Measurements from ENCODE around the gene UHRF1. TPM values are rescaled to one million over a fixed set of nuclear protein-coding genes. Genes with fewer than 3 reads are reported as not detected.

The UHRF1 gene
- total RNA-seq, 1 experiment from 2014 or later, result 109 TPM

- Histone ChIP-seq H3K4me2 (ENCODE audit: low read length) (peak overlapping the region; percentile 42), H3K9ac (ENCODE audit: low read length) (no peak overlapping the region), H4K20me1 (ENCODE audit: insufficient read depth) (no peaks in the 10 kb centered on the region), H3K79me2 (ENCODE audit: insufficient read depth, low read length) (no peaks in the 10 kb centered on the region), H3K9me2 (ENCODE audit: insufficient read depth) (no peaks in the 10 kb centered on the region), H2AFZ (ENCODE audit: low read depth, low read length, poor library complexity, severe bottlenecking) (no peak overlapping the region), H3K27ac (ENCODE audit: low read depth, low read length) (no peak overlapping the region), H3K27me3 (ENCODE audit: insufficient read depth, low read length) (no peaks in the 10 kb centered on the region), H3K4me1 (ENCODE audit: control insufficient read depth in 1 of 2, insufficient read depth in 2 of 2, low read length in 2 of 2) (peaks cover 0 to 6% of the 10 kb centered on the region in 2 experiments; a peak in 3 of 4 replicates), H3K36me3 (ENCODE audit: control insufficient read depth in 1 of 2, insufficient read depth in 2 of 2, low read length in 2 of 2) (no peaks in the 10 kb centered on the region), H3K9me3 (ENCODE audit: control insufficient read depth in 1 of 2, insufficient read depth in 1 of 2, low read depth in 1 of 2, low read length in 2 of 2) (no peaks in the 10 kb centered on the region), H3K4me3 (replicated peaks in 1 of 2; ENCODE audit: low read depth in 1 of 2, low read length in 2 of 2) (no peak overlapping the region)
- ChIA-PET RAD21 (ENCODE audit: low non-redundant PET in 1 of 2, low total read pairs in 2 of 2, uncharacterized antibody in 2 of 2, unreplicated experiment in 2 of 2) (no interaction called here), CTCF (no interaction called here), POLR2A (interaction anchor here (0.9 kb wide), 1 partner anchor 21 kb away, joined by 3 read pairs; the partner anchor contains the start of gene PLIN3)
- ATAC-seq, result no peak
- DNase-seq (ENCODE audit: low read depth, low spot score), result no peak
- intact Hi-C loops (cut with micrococcal nuclease), result no loop called here
- BruUV-seq (replicated peaks), result no TSS peak
- TF ChIP-seq FOSL1 (IDR thresholded peaks at IDR 0.05; ENCODE audit: low read depth) (peak; percentile 23; the same call in 1 of the 2 replicates), EGR1 (IDR thresholded peaks at IDR 0.05; ENCODE audit: low read depth) (peak; percentile 80), ZNF274 (IDR thresholded peaks at IDR 0.05; ENCODE audit: low read depth, low read length) (no peak)
Observed at GRCh38 chr19:4889034-4889815, 20.1 kb upstream of the UHRF1 start.

- intact Hi-C loops (cut with micrococcal nuclease), result no loop called here
- no peak overlapping the region for H3K27ac ChIP-seq (ENCODE audit: low read depth, low read length)
- no peaks in the 10 kb centered on the region for H3K79me2 ChIP-seq (ENCODE audit: insufficient read depth, low read length)
- H3K9ac ChIP-seq (ENCODE audit: low read length), result no peak overlapping the region
- no peak overlapping the region for H3K4me2 ChIP-seq (ENCODE audit: low read length)
- no peaks in the 10 kb centered on the region for H3K27me3 ChIP-seq (ENCODE audit: insufficient read depth, low read length)
- H3K9me2 ChIP-seq (ENCODE audit: insufficient read depth), result no peaks in the 10 kb centered on the region
- no peaks in the 10 kb centered on the region for H4K20me1 ChIP-seq (ENCODE audit: insufficient read depth)
- ATAC-seq, result no peak
- H3K9me3 ChIP-seq (ENCODE audit: control insufficient read depth in 1 of 2, insufficient read depth in 1 of 2, low read depth in 1 of 2, low read length in 2 of 2), result no peaks in the 10 kb centered on the region
- BruUV-seq (replicated peaks), result no TSS peak
- no peak for DNase-seq (ENCODE audit: low read depth, low spot score)
- ChIA-PET POLR2A (interaction anchor here (0.8 kb wide), 1 partner anchor 21 kb away, joined by 3 read pairs; no protein-coding TSS in a partner anchor), RAD21 (ENCODE audit: low non-redundant PET in 1 of 2, low total read pairs in 2 of 2, uncharacterized antibody in 2 of 2, unreplicated experiment in 2 of 2) (no interaction called here), CTCF (no interaction called here)
- H3K4me3 ChIP-seq (replicated peaks in 1 of 2; ENCODE audit: low read depth in 1 of 2, low read length in 2 of 2), result no peak overlapping the region
- H3K4me1 ChIP-seq (ENCODE audit: control insufficient read depth in 1 of 2, insufficient read depth in 2 of 2, low read length in 2 of 2), result peaks cover 0 to 14% of the 10 kb centered on the region in 2 experiments; a peak in 3 of 4 replicates
- no peaks in the 10 kb centered on the region for H3K36me3 ChIP-seq (ENCODE audit: control insufficient read depth in 1 of 2, insufficient read depth in 2 of 2, low read length in 2 of 2)
- no peak overlapping the region for H2AFZ ChIP-seq (ENCODE audit: low read depth, low read length, poor library complexity, severe bottlenecking)
- TF ChIP-seq JUND (IDR thresholded peaks at IDR 0.05) (no peak), POLR2AphosphoS5 (IDR thresholded peaks at IDR 0.05; ENCODE audit: low read depth, low read length) (no peak), EZH2 (IDR thresholded peaks at IDR 0.05) (no peak), SP1 (IDR thresholded peaks at IDR 0.05; ENCODE audit: low read depth) (no peak), SIN3A (IDR thresholded peaks at IDR 0.05; ENCODE audit: low read depth) (no peak), YY1 (IDR thresholded peaks at IDR 0.05; ENCODE audit: extremely low read depth, insufficient replicate concordance, low read depth, low read length) (no peak), RAD21 (IDR thresholded peaks at IDR 0.05; ENCODE audit: low read depth) (no peak), CEBPB (IDR thresholded peaks at IDR 0.05; ENCODE audit: low read depth) (no peak), SRF (IDR thresholded peaks at IDR 0.05; ENCODE audit: low read depth) (no peak)
- TF ChIP-seq, protein P1, sequence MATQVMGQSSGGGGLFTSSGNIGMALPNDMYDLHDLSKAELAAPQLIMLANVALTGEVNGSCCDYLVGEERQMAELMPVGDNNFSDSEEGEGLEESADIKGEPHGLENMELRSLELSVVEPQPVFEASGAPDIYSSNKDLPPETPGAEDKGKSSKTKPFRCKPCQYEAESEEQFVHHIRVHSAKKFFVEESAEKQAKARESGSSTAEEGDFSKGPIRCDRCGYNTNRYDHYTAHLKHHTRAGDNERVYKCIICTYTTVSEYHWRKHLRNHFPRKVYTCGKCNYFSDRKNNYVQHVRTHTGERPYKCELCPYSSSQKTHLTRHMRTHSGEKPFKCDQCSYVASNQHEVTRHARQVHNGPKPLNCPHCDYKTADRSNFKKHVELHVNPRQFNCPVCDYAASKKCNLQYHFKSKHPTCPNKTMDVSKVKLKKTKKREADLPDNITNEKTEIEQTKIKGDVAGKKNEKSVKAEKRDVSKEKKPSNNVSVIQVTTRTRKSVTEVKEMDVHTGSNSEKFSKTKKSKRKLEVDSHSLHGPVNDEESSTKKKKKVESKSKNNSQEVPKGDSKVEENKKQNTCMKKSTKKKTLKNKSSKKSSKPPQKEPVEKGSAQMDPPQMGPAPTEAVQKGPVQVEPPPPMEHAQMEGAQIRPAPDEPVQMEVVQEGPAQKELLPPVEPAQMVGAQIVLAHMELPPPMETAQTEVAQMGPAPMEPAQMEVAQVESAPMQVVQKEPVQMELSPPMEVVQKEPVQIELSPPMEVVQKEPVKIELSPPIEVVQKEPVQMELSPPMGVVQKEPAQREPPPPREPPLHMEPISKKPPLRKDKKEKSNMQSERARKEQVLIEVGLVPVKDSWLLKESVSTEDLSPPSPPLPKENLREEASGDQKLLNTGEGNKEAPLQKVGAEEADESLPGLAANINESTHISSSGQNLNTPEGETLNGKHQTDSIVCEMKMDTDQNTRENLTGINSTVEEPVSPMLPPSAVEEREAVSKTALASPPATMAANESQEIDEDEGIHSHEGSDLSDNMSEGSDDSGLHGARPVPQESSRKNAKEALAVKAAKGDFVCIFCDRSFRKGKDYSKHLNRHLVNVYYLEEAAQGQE (IDR thresholded peaks at IDR 0.05; ENCODE audit: low read depth), result no peak
- TF ChIP-seq, protein P2, sequence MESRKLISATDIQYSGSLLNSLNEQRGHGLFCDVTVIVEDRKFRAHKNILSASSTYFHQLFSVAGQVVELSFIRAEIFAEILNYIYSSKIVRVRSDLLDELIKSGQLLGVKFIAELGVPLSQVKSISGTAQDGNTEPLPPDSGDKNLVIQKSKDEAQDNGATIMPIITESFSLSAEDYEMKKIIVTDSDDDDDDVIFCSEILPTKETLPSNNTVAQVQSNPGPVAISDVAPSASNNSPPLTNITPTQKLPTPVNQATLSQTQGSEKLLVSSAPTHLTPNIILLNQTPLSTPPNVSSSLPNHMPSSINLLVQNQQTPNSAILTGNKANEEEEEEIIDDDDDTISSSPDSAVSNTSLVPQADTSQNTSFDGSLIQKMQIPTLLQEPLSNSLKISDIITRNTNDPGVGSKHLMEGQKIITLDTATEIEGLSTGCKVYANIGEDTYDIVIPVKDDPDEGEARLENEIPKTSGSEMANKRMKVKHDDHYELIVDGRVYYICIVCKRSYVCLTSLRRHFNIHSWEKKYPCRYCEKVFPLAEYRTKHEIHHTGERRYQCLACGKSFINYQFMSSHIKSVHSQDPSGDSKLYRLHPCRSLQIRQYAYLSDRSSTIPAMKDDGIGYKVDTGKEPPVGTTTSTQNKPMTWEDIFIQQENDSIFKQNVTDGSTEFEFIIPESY (IDR thresholded peaks at IDR 0.05; ENCODE audit: extremely low read depth, insufficient replicate concordance, low read length), result no peak
Observed at GRCh38 chr19:4891066-4891465, 18.2 kb upstream of the UHRF1 start.
